Measurements from ENCODE around the gene SNTG2.
"Not testable (repeated sequence)": the region's sequence is repeated elsewhere in the genome, so short reads cannot be mapped to it uniquely, and the experiment has no call there.

SNTG2 gene

DNA sequence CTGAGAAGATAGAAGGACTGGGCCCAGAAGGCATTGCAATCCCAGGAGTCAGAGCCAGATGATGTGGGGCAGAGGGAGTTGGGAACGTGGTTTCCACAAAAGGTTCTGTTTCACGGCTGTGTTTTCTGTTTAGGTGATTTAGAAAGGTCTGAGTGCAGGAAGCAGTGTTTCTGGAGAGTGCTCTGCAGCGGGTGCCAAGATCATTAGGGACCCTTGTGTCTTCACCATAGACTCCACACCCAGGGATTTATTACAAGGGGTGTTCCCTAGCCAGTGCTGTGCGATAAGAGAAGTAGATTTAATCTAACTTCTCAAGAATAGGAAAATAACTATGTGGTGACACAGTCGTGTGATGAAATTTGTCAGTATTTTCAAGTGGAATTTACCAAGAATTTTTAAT lies 241.5 kb downstream of the SNTG2 start:
- no peak for DNase-seq (ENCODE audit: low read depth)

DNA sequence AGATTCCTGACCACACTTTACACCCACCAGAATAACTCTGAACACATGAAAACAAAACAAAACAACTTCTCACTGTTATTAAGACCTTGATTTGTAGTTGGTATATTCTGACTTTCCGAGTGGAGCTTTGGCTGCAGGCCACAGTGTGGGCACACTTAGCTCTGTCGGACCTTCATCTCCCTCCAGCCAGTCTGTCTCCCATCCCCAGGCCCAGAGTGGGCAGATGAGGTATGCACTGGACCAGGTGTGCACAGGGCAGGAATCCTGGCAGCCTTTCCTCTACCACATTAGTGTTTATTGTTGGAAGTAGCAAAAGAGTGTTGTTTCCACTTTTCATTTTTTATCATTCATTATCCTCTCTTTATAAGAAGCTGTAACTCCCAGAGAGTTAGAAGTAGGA lies 243.2 kb downstream of the SNTG2 start:
- DNase-seq (ENCODE audit: low read depth): no peak

DNA sequence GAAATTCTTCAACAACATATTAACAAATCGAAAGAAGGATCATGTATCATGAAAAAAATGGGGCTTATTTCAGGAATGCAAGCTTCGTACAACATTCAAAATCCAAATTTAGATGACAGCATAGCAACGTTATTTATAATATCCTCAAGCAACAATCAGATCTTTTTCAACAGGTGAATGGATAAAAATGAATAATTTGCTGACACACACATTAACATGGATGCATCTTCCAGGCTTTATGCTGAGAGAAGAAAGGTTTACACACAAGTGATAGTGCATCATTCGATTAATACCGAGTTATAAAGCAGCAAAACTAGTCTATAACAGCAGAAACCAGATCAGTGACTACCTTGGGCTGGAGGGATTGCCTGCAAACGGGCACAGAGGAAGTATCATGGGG lies 253.1 kb downstream of the SNTG2 start:
- no peak for DNase-seq (ENCODE audit: low read depth)

DNA sequence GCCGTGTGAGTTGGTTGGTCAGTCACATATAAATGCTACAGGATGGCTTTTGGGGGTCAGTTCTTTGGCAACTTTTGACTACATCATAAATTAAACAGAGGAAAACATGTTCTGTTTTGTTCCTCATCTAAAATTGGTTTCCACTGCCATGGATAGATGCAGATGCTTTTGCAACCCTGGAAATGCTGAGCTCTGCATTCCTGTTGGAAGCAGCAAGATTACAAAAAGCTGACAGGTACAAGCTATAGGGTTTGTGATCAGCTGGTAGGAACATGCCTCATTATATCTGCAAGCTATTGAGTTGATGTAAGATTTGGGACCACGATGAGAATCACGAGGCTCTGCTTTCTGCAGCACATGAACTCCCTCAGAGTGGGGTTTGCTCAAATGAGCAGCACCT lies 255.2 kb downstream of the SNTG2 start:
- DNase-seq (ENCODE audit: low read depth): no peak

DNA sequence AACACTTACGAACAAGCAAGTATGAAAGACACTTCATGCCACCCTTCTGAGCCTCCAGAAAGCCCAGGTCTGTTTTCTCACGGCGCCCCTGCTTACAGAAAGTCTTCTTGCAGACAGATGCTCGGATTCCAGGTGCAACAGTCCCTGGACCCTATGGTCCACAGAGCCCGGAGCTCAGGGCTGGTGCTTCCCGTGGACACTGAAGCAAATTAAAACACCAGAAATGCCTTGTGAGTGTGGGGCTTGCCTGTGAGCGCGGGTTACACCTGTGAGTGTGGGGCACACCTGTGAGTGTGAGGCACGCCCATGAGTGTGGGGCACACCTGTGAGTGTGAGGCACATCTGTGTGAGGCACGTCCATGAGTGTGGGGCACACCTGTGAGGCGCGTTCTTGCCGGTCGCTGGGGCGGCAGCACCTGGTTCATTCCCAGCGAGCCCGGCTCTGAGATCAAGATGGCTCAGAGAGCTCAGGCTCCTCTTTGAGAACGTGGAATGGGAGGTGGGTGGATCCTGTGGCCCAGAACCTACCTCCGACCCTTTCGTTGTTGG lies 257.4 kb downstream of the SNTG2 start:
- DNase-seq (ENCODE audit: low read depth): no peak

DNA sequence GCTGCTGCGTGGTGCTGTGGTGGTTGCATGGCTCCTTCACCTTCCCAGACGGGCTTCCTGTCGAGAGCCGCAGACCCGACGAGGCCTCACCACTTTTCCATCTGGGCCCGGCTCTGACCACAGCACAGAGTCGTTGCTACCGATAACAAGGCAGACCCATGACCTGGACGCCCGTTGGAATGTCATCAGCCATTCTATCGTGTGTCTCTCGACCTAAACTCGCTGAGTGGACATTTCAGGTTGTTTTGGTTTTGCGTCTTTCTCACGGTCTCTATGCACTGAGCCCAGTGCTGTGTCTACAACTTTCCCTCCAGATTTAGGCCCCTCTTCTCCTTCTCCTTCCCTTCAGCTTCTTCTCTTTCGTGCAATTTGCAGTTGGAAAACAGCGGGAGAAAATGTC lies 257.9 kb downstream of the SNTG2 start:
- no peak for DNase-seq (ENCODE audit: low read depth)

DNA sequence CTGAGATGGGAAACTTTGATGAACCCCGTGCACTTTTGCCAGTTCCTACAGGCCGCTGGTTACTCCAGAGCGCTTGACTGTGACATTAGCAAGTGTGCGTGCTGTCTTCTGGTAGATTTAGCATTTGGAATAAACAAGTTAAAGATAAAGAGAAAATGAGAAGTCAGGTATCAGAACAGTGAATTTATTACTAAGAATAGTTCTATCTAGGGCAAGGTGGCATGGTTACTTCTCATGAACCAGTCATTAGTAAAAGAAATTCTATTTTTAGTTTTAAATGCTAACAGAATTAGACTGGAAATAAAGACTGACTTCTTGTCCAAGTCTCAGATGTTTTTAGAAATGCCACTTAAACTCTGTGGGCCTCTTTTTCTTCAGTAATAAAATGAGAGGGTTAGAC lies 258.6 kb downstream of the SNTG2 start:
- DNase-seq (ENCODE audit: low read depth): no peak

DNA sequence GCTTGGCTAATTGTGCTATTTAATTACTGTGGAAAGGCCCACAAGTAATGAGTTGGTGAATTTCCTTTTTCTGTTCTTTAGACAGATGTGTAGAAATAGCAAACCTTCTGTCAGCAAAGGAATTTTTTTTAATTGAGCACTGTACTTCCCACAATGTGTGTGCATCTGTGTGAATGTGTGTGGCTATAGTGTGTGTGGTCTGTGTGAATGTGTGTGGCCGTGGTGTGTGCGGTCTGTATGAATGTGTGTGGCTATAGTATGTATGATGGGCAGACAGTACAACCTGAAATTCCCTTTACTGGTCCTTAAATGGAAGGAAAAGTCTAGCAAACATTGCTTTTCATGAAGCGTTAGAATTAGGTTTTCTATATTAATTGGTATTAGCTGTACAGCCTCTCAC lies 259.1 kb downstream of the SNTG2 start:
- DNase-seq (ENCODE audit: low read depth): no peak

DNA sequence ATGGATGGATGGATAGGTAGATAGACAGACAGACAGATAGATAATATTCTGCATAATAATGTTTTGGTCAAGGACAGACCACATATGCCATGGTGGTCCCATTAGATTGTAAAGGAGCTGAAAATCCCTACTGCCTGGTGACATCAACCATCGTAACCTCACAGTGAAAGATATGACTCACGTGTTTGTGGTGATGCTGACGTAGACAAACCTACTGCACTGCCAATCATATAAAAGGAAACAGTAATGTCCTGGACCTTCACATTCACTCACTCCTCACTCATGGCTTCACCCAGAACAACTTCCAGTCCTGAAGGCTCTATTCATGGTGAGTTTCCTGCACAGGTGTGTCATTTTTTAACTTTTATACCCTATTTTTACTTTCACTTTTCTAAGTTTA lies 259.7 kb downstream of the SNTG2 start:
- no peak for DNase-seq (ENCODE audit: low read depth)

DNA sequence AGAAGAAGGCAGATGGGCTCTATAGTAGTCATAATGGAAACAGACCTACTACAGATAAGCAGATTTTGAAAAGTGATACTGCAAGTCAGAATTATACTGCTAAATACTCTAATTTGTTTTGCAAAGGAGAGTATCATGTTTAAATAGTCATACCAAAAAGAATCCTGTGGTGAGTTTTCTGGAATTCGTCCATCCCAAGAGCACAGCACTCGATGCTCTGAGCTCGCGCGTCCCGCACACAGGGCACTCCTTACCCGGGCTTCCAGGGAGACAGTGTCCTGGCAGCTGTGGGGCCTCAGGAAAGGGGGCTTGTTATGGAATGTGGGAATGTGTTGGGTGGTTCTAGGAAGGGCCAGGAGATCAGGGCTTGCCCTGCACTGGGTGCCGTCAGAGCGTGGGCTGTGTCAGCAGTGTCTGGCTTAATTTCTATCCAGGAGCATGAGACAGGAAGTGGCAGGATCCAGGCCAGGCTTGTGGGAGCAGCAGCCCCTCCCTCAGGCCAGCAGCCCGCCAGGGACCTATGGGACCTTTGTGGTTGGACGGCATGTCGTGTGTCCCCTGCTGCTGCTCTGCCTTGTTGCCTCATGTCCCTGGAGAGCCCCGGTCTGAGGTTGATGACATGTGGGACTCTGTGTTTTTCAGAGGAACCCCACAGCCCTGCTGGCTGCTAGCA lies 269.4 kb downstream of the SNTG2 start:
- no peak for DNase-seq (ENCODE audit: low read depth)

DNA sequence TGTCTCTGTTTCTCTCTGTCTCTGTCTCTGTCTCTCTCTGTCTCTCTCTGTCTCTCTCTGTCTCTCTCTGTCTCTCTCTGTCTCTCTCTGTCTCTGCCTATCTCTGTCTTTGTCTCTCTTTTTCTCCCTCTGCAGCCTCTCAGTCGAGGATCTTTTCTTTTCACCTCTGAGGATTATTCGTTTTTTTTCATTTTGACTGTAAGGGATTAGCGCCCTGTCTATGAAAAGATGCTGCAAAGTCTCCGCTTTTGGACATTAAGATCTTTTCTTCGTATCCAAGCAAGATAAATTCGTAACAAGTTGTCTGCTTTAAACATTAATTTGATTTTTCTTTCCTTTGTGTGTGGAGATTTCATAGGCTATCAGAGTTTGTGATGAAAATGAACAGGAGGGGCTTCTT lies 271.4 kb downstream of the SNTG2 start:
- DNase-seq (ENCODE audit: low read depth): no peak

DNA sequence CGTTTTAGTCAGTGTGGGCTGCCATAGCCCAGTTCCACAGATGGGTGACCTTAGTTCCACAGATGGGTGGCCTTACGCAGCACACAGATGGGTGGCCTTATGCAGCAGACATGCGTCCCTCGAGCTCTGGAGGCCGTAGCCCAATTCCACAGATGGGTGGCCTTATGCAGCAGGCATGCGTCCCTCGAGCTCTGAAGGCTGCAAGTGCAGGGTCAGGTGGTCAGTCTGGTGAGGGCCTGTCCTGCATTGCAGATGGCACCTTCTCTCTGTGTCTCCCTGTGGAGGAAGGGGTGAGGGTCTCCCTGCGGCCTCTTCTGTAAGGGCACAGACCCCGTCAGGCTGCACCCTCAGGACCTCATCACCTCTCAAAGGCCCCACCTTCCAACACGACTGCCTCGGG lies 273.1 kb downstream of the SNTG2 start:
- no peak for DNase-seq (ENCODE audit: low read depth)

DNA sequence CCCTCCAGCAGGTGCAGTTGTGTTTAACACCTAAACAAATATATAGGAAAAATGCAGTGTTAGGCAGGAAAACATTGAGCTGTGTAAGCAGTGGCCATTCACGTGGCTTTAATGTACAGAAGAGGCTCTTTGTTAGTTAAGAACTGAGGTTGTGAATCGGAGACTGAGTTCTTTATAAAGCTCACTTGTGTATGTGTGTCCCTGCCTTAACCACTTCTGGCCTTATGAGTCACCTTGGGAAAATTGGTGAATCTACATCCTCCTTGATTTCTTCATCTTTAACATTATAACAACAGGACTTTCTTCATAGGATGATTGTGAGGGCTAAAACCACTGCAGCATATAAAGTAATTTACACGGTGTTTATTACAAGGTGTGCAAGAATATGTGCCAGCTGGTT lies 274.3 kb downstream of the SNTG2 start:
- DNase-seq (ENCODE audit: low read depth): no peak

DNA sequence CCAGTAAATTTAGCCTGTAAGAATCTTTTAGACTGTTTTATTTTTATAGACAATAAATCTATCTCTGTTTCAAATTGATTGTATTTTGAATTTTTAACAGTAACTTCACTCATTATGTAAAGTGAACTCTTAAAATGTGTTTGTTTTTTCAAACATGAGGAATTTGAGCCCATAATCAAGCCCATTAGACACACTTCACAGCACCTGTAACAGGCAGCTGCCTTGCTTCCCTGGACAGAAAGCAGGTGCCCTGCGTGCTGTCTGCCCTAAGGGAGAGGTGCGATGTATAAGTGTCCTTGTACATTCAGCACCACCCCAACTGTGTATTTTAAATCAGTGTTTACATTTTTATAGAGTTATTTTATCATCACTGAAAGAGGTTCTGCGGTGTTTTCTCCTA lies 276.1 kb downstream of the SNTG2 start:
- DNase-seq (ENCODE audit: low read depth): no peak

DNA sequence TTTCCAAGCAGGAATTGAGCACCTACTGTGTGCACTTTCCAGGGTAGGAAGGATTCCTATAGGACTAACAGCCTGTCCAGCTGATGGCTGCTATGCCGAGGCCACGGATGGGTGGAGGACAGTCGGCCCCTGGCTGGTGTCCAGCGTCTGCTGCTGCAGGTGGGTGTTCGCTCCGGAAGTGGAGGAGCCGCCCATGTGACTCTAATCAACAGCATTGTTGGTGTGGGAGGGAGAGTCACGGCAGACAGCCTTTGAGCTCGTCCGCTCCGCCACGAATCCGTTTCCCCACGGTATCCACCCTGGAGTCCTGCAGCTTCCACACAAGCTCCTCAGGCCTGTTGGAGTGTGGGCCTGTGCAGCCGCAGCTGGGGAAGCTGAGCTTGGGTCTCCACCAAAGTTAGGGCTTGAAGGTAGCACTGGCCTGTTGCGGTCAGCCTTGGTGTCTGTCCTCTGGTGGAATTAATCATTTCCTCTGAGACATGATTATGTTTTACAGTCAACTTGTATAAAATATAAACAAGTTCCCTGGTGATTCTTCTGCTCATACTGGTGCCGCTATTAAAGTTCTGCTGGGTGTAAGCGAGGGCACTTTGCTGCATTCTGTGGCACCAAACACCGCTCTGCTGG lies 276.7 kb downstream of the SNTG2 start:
- DNase-seq (ENCODE audit: low read depth): no peak

DNA sequence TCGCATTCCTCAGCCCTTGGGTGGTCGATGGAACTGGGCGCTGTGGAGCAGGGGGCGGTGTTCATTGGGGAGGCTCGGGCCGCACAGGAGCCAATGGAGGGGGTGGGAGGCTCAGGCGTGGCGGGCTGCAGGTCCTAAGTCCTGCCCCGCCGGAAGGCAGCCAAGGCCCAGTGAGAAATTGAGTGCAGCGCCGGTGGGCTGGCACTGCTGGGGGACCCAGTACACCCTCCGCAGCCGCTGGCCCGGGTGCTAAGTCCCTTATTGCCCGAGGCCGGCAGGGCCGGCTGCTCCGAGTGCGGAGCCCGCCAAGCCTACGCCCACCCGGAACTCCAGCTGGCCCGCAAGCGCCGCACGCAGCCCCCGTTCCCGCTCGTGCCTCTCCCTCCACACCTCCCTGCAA lies 278.9 kb downstream of the SNTG2 start:
- not testable (repeated sequence) for DNase-seq (ENCODE audit: low read depth)

DNA sequence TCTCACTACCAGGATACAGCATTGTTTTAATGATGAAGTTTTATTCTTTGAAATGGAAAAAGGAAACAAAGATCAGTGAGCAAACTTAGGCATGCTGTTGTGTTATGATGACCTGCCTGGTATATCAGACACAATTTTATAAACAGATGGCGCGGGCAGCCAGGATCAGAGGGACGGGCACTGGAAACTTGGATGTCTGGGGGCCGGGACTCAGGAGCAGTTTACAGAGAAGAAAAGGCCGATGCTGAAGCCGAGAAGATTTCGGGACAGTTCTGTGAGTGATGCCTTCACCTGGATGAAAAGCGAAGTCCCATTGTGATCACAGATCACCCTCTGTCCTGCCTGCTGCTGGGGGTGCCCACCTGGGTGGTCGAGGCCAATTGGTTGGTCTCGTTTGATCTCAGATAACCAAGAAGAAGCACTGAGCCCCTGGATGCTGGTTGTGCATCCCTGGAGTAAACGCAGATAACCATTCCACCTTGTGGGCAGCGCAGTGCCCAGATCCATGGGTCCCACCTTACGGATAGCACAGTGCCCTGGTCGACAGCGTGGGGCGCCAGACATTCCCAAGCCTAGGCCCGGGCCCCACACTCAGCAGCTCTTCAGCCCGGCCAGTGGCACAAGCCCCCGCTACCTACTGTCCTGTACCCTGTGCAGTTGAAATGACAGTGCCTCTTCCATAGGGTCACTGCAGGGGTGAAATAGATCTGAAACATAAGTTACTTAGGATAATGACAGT lies 279.7 kb downstream of the SNTG2 start:
- no peak for DNase-seq (ENCODE audit: low read depth)

DNA sequence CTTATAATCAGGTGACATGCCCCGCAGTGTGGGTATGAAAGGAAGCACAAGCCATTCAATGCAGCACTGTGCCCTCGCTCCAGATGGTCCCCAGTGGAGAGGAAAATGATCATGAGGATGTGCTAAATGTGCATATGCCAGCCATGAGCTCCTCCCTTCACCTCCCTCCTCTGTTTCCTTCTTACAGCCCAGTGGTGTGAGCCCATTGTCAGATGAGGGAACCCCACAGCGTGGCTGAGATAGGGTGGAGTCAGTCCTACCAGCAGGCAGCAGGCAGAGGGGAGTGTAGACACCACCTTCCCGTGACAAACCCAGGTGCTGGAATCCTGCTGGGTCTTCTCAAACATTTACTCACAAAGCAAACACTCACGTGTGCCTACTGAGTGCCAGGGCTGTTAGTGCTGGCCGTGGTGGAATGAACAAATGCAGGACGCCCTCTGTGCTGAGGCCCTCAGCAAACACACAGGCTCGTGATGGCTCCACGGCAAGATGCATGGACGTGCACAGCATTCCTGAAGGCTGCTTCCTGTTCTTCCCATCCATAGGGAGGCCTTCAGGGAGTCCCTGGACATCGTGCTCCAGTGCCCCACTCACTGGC lies 280.9 kb downstream of the SNTG2 start:
- no peak for DNase-seq (ENCODE audit: low read depth)

DNA sequence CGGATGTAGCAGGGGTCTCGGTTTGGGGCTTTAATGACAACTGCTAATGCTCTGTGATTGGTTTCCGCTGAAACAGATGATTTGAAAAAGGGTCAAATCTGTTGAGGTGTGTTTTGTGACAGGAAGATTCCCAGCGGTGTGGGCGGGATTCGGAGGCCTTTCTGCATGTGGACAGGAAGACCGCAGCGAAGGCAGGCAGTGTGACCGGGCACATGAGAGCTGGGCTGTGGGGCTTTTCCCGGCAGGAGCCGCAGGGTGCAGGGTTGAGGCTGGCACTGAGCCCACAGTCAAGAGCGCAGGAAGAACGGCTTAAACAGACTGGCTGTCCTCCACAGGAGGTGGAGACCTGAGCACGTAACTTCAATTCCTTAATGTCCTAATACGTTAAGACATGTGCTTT lies 282.6 kb downstream of the SNTG2 start:
- no peak for DNase-seq (ENCODE audit: low read depth)

DNA sequence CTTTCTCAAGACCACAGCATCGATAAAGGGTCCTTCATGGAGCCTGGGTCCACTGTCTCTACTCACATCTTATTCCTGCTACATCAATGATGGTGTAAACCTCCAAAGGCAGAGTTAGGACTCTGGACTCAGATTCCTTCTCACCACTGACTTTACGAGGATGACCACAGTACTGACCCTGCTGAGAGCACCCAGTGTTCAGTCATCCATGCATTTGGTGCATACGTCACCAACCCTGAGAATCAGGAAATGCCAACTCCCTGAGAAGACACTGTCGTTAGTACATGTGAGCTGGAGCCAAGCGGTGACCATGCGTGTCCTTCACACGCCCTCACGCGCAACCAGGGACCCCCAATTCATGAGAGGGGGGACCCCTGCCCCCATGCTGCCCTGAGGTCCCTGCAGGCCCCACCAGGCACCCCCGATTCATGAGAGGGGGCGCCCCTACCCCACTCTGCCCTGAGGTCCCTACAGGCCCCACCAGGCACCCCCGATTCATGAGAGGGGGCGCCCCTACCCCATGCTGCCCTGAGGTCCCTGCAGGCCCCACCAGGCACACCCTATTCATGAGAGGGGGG lies 284.2 kb downstream of the SNTG2 start:
- no peak for DNase-seq (ENCODE audit: low read depth)

DNA sequence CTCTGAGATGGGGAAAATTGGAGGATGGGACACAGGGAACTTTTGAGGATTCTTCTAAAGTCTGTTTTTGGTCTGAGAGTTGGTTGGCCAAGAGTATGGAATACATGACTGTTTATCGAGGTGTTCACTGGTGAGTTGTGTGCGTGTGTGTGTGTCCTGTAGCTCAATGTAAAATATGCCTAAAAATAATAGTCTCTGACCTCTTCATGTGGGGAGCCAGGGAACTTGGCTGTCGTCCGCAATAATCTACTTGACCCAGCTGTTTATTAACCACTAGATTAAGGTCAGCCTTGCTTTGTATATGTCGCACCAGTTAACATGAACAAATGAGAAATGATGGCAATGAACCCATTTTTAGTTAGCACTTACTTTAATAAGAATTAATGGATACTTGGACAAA lies 285.2 kb downstream of the SNTG2 start:
- no peak for DNase-seq (ENCODE audit: low read depth)

DNA sequence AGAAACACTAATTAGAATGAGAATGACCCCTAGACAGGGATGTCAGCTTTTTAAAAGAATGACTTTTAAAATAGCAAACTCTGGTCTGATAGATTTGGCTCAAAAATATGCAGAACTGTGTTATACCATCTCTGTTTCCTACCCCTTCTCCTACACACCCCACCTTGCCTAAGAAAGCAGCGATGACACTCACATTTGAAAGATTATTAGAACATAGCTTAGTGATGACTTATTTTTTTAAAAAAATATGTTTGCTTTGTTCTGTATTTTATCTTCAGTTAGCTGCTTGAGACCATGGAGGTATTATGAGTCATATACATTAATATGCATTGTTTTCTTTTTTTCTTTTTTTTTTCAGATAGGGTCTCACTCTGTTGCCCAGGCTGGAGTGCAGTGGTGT lies 286.0 kb downstream of the SNTG2 start:
- DNase-seq (ENCODE audit: low read depth): no peak

DNA sequence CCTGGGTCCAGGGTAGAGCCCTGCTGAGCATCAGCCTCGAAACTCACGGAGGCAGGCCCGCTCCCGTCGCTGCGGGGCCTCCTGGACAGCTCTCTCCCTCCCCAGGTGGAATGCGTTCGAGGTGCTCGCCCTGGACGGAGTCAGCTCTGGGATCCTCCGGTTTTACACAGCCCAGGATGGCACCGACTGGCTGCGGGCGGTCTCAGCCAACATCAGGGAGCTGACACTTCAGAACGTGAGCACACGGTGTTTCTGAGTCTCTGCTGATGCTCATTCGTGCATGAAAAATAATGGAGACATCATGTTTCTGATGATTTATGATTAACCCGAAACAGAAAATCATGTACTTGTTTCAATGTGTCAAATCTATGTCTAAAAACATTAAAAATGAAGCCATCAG lies 287.1 kb downstream of the SNTG2 start:
- DNase-seq (ENCODE audit: low read depth): no peak

Data from activated T-cell treated with anti-CD3 and anti-CD28 coated beads for 24 hours (primary cell).